ENCODE data around the gene RNU2-1. TPM values are rescaled to one million over a fixed set of nuclear protein-coding genes. Genes with fewer than 3 reads are reported as not detected.

Gene RNU2-1
- total and polyA plus RNA-seq, 2 of the 13 experiments (the other 11 are each of a cell fraction or from before 2014, with no cell fraction given), result not detected

- TF ChIP-seq ZNF570 (CRISPR knock-in tag; IDR thresholded peaks at IDR 0.05; ENCODE audit: borderline replicate concordance) (no peak), CREM (IDR thresholded peaks at IDR 0.05) (no peak), CREM (CRISPR knock-in tag; IDR thresholded peaks at IDR 0.05) (no peak), ZNF598 (CRISPR knock-in tag; IDR thresholded peaks at IDR 0.05; ENCODE audit: borderline replicate concordance) (peak; percentile 76; the same call in 1 of the 2 replicates), CHCHD3 (CRISPR knock-in tag; IDR thresholded peaks at IDR 0.05) (peak; percentile 91; the same call in 1 of the 2 replicates), FOXM1 (CRISPR knock-in tag; IDR thresholded peaks at IDR 0.05) (peak; percentile 51; the same call in 1 of the 2 replicates), NONO (IDR thresholded peaks at IDR 0.05) (no peak), NONO (CRISPR knock-in tag; conservative IDR thresholded peaks at IDR 0.05) (0 out of 2 replicates have a peak, but pooled peaks have one; percentile 5), ZNF660 (CRISPR knock-in tag; IDR thresholded peaks at IDR 0.05; ENCODE audit: borderline replicate concordance, low read depth) (no peak), ZNF136 (CRISPR knock-in tag; IDR thresholded peaks at IDR 0.05; ENCODE audit: low read depth) (peak; percentile 8; the same call in 1 of the 2 replicates), ZNF687 (CRISPR knock-in tag; IDR thresholded peaks at IDR 0.05) (peak; percentile 85), EHMT2 (IDR thresholded peaks at IDR 0.05; ENCODE audit: borderline replicate concordance, low read depth, low read length) (0 out of 2 replicates have a peak, but pooled peaks have one; percentile 60), ZBTB21 (CRISPR knock-in tag; IDR thresholded peaks at IDR 0.05) (no peak), EED (CRISPR knock-in tag; IDR thresholded peaks at IDR 0.05) (0 out of 2 replicates have a peak, but pooled peaks have one; percentile 1), TMF1 (CRISPR knock-in tag; IDR thresholded peaks at IDR 0.05; ENCODE audit: low read depth) (0 out of 2 replicates have a peak, but pooled peaks have one; percentile 61), PAX8 (CRISPR knock-in tag; IDR thresholded peaks at IDR 0.05; ENCODE audit: borderline replicate concordance) (peak; percentile 30; the same call in 1 of the 2 replicates), ZNF724P (CRISPR knock-in tag; IDR thresholded peaks at IDR 0.05; ENCODE audit: borderline replicate concordance) (peak; percentile 46; the same call in 1 of the 2 replicates), ARNT2 (CRISPR knock-in tag; IDR thresholded peaks at IDR 0.05; ENCODE audit: low read depth) (peak; percentile 34; the same call in 1 of the 2 replicates), AKAP8 (CRISPR knock-in tag; IDR thresholded peaks at IDR 0.05) (no peak), CBX5 (CRISPR knock-in tag; IDR thresholded peaks at IDR 0.05; ENCODE audit: borderline replicate concordance) (0 out of 2 replicates have a peak, but pooled peaks have one; percentile 9)
- TF ChIP-seq, protein P1, sequence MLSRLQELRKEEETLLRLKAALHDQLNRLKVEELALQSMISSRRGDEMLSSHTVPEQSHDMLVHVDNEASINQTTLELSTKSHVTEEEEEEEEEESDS (CRISPR knock-in tag; IDR thresholded peaks at IDR 0.05; ENCODE audit: borderline replicate concordance), result 0 out of 2 replicates have a peak, but pooled peaks have one; percentile 50
- TF ChIP-seq, protein P2, sequence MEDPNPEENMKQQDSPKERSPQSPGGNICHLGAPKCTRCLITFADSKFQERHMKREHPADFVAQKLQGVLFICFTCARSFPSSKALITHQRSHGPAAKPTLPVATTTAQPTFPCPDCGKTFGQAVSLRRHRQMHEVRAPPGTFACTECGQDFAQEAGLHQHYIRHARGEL (CRISPR knock-in tag; IDR thresholded peaks at IDR 0.05), result 0 out of 2 replicates have a peak, but pooled peaks have one; percentile 52
- TF ChIP-seq, protein P3, sequence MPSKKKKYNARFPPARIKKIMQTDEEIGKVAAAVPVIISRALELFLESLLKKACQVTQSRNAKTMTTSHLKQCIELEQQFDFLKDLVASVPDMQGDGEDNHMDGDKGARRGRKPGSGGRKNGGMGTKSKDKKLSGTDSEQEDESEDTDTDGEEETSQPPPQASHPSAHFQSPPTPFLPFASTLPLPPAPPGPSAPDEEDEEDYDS (CRISPR knock-in tag; IDR thresholded peaks at IDR 0.05), result no peak
- TF ChIP-seq, protein P4, sequence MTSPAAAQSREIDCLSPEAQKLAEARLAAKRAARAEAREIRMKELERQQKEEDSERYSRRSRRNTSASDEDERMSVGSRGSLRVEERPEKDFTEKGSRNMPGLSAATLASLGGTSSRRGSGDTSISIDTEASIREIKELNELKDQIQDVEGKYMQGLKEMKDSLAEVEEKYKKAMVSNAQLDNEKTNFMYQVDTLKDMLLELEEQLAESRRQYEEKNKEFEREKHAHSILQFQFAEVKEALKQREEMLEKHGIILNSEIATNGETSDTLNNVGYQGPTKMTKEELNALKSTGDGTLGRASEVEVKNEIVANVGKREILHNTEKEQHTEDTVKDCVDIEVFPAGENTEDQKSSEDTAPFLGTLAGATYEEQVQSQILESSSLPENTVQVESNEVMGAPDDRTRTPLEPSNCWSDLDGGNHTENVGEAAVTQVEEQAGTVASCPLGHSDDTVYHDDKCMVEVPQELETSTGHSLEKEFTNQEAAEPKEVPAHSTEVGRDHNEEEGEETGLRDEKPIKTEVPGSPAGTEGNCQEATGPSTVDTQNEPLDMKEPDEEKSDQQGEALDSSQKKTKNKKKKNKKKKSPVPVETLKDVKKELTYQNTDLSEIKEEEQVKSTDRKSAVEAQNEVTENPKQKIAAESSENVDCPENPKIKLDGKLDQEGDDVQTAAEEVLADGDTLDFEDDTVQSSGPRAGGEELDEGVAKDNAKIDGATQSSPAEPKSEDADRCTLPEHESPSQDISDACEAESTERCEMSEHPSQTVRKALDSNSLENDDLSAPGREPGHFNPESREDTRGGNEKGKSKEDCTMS (CRISPR knock-in tag; conservative IDR thresholded peaks at IDR 0.05), result no peak
Measured at GRCh38 chr17:43216369-43216761, 17.4 kb downstream of the RNU2-1 start (continued).
